ENCODE measurements around the gene LPIN1. TPM values are rescaled to one million over a fixed set of nuclear protein-coding genes. Genes with fewer than 3 reads are reported as not detected.
A peak's percentile ranks its signal among the peaks of the same experiment; 100 is the strongest.

Gene LPIN1
- total RNA-seq, 1 experiment from 2014 or later = 13.9 TPM

DNA sequence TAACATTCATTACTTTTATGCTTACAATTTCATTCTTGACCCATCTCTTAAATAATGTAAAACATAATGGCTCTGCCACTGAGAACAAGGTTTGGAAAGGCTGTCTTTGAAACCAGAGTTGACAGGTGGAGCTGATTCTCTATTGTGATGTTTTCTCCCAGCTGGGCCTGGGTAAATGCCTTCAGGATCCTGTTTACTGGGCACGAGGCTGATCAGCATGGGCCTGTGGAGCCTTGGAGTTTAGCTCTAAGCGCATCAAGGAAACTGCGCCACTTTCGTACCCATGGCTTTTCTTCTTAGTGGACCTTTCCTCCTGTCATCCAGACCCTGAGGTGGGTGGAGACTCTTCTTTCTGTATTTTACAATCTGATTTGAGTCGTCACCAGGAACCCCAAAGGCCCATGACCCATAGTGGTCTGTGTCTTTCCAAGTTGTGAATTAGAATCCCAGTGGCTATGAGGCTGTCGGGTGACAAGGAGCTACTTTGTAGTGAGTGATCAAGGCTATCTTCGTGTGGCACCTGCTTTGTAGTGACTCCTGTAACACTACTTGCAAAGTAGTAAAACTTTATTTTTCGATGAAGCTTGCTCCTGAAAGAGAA, 123.1 kb downstream of the LPIN1 start:
- TF ChIP-seq CTCF (IDR thresholded peaks at IDR 0.05) (no peak), EMX1 (CRISPR knock-in tag; IDR thresholded peaks at IDR 0.05) (no peak), HMGA2 (CRISPR knock-in tag; IDR thresholded peaks at IDR 0.05) (no peak), ZNF396 (CRISPR knock-in tag; IDR thresholded peaks at IDR 0.05; ENCODE audit: borderline replicate concordance) (no peak), NFATC4 (CRISPR knock-in tag; IDR thresholded peaks at IDR 0.05) (no peak), ESRRA (CRISPR knock-in tag; IDR thresholded peaks at IDR 0.05; ENCODE audit: borderline replicate concordance) (no peak), ZNF121 (CRISPR knock-in tag; IDR thresholded peaks at IDR 0.05) (no peak)
- TF ChIP-seq, protein P1, sequence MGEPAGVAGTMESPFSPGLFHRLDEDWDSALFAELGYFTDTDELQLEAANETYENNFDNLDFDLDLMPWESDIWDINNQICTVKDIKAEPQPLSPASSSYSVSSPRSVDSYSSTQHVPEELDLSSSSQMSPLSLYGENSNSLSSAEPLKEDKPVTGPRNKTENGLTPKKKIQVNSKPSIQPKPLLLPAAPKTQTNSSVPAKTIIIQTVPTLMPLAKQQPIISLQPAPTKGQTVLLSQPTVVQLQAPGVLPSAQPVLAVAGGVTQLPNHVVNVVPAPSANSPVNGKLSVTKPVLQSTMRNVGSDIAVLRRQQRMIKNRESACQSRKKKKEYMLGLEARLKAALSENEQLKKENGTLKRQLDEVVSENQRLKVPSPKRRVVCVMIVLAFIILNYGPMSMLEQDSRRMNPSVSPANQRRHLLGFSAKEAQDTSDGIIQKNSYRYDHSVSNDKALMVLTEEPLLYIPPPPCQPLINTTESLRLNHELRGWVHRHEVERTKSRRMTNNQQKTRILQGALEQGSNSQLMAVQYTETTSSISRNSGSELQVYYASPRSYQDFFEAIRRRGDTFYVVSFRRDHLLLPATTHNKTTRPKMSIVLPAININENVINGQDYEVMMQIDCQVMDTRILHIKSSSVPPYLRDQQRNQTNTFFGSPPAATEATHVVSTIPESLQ (CRISPR knock-in tag; IDR thresholded peaks at IDR 0.05) = no peak
- TF ChIP-seq, protein P2, sequence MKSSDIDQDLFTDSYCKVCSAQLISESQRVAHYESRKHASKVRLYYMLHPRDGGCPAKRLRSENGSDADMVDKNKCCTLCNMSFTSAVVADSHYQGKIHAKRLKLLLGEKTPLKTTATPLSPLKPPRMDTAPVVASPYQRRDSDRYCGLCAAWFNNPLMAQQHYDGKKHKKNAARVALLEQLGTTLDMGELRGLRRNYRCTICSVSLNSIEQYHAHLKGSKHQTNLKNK (CRISPR knock-in tag; IDR thresholded peaks at IDR 0.05) = no peak
- TF ChIP-seq, protein P3, sequence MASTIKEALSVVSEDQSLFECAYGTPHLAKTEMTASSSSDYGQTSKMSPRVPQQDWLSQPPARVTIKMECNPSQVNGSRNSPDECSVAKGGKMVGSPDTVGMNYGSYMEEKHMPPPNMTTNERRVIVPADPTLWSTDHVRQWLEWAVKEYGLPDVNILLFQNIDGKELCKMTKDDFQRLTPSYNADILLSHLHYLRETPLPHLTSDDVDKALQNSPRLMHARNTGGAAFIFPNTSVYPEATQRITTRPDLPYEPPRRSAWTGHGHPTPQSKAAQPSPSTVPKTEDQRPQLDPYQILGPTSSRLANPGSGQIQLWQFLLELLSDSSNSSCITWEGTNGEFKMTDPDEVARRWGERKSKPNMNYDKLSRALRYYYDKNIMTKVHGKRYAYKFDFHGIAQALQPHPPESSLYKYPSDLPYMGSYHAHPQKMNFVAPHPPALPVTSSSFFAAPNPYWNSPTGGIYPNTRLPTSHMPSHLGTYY (CRISPR knock-in tag; IDR thresholded peaks at IDR 0.05) = no peak
- Mint-ChIP-seq H3K9me3 (peaks cover 13% of the 10 kb centered on the region), H3K27ac (0 out of 2 replicates have a peak overlapping the region, but pooled peaks have one; percentile 32), H3K4me1 (peaks cover 31% of the 10 kb centered on the region), H3K27me3 (ENCODE audit: low read depth) (no peaks in the 10 kb centered on the region), H3K36me3 (peaks cover 5% of the 10 kb centered on the region; the same call in 1 of the 2 replicates), H3K4me3 (no peak overlapping the region)
- DNase-seq (ENCODE audit: low spot score) (no peak), ATAC-seq (peak; percentile 33; the same call in 1 of the 2 replicates)
- ChIA-PET POLR2A (no interaction called here), CTCF (interaction anchor here (0.6 kb wide), 1 partner anchor 176 kb away, joined by 3 read pairs; no protein-coding TSS in a partner anchor)

GRCh38 chr2:11870064-11870463, 123.6 kb downstream of the LPIN1 start:
- ChIA-PET CTCF (interaction anchor here (0.6 kb wide), 1 partner anchor 177 kb away, joined by 3 read pairs; no protein-coding TSS in a partner anchor), POLR2A (no interaction called here)
- Mint-ChIP-seq H3K4me1 (peaks cover 30% of the 10 kb centered on the region), H3K27ac (0 out of 2 replicates have a peak overlapping the region, but pooled peaks have one; percentile 32), H3K27me3 (ENCODE audit: low read depth) (no peaks in the 10 kb centered on the region), H3K4me3 (no peak overlapping the region), H3K9me3 (peaks cover 13% of the 10 kb centered on the region), H3K36me3 (peaks cover 5% of the 10 kb centered on the region; the same call in 1 of the 2 replicates)
- no peak for DNase-seq (ENCODE audit: low spot score)
- ATAC-seq = peak; percentile 50
- TF ChIP-seq RELA (CRISPR knock-in tag; IDR thresholded peaks at IDR 0.05; ENCODE audit: borderline replicate concordance) (no peak), CBFB (CRISPR knock-in tag; IDR thresholded peaks at IDR 0.05; ENCODE audit: low read depth) (no peak), HMGXB4 (CRISPR knock-in tag; IDR thresholded peaks at IDR 0.05) (no peak), E2F1 (CRISPR knock-in tag; IDR thresholded peaks at IDR 0.05) (no peak), AFF4 (CRISPR knock-in tag; IDR thresholded peaks at IDR 0.05; ENCODE audit: borderline replicate concordance) (no peak), CREM (CRISPR knock-in tag; IDR thresholded peaks at IDR 0.05) (no peak), OVOL2 (CRISPR knock-in tag; IDR thresholded peaks at IDR 0.05; ENCODE audit: borderline replicate concordance) (no peak)
- TF ChIP-seq, protein P4, sequence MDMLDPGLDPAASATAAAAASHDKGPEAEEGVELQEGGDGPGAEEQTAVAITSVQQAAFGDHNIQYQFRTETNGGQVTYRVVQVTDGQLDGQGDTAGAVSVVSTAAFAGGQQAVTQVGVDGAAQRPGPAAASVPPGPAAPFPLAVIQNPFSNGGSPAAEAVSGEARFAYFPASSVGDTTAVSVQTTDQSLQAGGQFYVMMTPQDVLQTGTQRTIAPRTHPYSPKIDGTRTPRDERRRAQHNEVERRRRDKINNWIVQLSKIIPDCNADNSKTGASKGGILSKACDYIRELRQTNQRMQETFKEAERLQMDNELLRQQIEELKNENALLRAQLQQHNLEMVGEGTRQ (CRISPR knock-in tag; IDR thresholded peaks at IDR 0.05) = no peak
- TF ChIP-seq, protein P5, sequence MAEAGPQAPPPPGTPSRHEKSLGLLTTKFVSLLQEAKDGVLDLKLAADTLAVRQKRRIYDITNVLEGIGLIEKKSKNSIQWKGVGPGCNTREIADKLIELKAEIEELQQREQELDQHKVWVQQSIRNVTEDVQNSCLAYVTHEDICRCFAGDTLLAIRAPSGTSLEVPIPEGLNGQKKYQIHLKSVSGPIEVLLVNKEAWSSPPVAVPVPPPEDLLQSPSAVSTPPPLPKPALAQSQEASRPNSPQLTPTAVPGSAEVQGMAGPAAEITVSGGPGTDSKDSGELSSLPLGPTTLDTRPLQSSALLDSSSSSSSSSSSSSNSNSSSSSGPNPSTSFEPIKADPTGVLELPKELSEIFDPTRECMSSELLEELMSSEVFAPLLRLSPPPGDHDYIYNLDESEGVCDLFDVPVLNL (CRISPR knock-in tag; IDR thresholded peaks at IDR 0.05; ENCODE audit: borderline replicate concordance, low read depth) = no peak
